T47D (cell line): ENCODE data around the gene BLACAT1.
A peak's percentile ranks its signal among the peaks of the same experiment; 100 is the strongest.

Experiments used
- DNase-seq, 2 experiments: peaks; one replicate each; pipeline versions ENCODE4 v3.0.0 to v3.0.0-alpha.2; 2011 to 2012; ENCODE audit warnings: low read depth in 1 of 2, low spot score in 1 of 2
- JUND ChIP-seq: IDR thresholded peaks from 2 replicates; pipeline ENCODE4 v1.6.1; 2012; ENCODE audit warnings: low read depth
- in situ Hi-C: cut with HindIII; loops from 2 replicates; pipeline ENCODE4 v1.10.0; 2016; ENCODE audit warnings: low sequenced_read_pairs, low pct_unique_long_range_greater_than_20kb

The BLACAT1 gene

GRCh38 chr1:205448540-205449253 is 7.1 kb downstream of the BLACAT1 start:
- in situ Hi-C loops = no loop called here
- DNase-seq = peak in 1 of 2 experiments; percentile 24
- no peak for TF ChIP-seq JUND

DNA sequence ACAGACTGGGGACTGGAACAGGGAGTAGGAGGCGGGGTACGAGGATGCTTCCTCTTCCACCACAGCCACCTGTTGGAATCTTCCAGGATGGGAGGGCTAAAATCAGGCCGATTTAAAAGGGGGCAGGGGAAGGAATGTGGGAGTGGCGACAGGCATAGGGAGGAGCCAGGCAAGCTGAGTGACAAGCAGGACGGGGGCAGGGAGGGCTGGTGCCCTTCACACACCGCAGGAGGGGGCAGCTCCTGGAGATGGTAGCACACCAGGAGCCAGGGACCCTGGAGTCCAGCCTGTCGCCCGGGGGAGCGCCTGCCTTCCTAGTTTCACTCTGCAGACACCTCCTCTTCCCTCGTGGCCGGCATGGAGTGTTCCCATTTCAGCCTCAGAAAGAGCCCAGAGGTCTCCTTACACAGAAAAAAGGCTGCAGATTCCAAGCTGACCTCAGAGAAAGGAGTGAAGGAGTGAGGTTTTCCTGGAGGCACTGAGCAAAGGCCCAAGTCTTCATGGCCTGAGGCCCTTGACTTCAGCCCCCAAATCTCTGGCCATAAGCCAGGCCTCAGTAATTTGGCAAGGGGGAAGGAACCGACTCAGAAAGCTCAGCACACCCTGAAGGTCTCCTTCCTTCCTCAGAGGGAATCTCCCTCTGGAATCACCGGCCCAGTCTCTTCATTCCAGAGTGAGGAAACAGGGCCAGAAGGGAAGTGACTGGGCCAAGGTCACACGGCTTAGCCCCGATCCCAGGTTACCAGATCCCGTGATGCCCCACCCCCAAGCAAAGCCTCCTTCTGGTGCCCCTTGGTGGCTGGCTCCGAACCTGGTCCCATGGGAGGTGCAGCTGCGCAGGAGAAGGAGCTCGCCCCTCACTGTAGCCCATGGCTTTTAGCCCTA is 8.1 kb downstream of the BLACAT1 start:
- peak in 1 of 2 experiments; percentile 24 for DNase-seq
- TF ChIP-seq JUND = no peak
- in situ Hi-C loops = no loop called here

- DNase-seq = no peak
- in situ Hi-C loops = no loop called here
- no peak for TF ChIP-seq JUND
These were observed 9.0 kb downstream of the BLACAT1 start for GRCh38 chr1:205446828-205447227.

DNA sequence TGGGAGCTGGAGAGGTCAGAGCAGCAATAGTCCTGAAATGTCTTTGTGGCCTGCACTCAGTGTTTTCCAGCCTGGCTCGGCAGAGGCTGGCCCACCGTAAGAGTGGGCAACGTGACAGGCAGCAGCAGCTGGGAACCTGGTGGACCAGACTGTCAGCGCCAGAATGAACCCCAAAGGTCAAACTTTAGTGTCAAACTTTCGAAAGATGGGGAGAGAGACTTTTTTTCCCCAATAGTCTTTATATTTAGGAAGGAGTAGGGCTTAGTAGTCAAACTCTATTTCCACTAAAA is 10.3 kb downstream of the BLACAT1 start:
- in situ Hi-C loops = no loop called here
- TF ChIP-seq JUND = no peak

DNA sequence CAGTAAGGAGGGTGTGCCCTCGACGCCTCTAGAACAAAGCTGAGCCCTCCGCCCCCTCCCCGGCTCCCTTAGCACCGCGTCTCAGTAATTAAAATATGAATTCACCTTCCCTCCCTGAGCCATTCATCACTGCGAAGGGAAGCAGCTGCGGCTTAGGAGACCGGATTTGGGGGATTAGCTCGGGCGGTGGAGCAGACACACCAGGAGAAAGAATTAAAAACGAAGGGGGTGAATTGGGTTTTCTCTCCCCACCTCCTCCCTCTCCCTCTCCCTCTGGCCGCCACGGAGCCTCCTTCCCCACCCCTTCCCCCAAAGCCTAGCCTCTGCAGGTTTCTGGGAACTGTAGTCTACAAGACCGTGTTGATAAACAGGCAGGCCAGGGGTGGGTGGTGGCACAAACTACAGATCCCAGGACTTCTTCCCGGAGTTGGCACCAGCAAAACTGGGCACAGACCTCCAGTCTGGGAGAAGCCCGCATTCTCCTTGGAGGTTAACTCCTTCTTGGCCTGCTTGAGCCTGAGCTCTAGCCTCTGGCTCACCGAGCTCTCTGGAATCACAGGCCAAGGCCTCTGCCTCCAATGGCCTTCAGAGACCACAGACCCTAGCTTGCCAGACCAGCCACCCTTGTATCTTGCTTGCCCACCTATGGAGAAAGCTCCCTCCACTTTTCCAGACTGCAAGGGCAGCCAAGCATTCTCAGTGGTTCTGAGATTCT is 10.8 kb downstream of the BLACAT1 start:
- TF ChIP-seq JUND = no peak
- DNase-seq = no peak
- in situ Hi-C loops = no loop called here

More for the DNA sequence above, 10.3 kb downstream of the BLACAT1 start:
- no peak for DNase-seq

DNA sequence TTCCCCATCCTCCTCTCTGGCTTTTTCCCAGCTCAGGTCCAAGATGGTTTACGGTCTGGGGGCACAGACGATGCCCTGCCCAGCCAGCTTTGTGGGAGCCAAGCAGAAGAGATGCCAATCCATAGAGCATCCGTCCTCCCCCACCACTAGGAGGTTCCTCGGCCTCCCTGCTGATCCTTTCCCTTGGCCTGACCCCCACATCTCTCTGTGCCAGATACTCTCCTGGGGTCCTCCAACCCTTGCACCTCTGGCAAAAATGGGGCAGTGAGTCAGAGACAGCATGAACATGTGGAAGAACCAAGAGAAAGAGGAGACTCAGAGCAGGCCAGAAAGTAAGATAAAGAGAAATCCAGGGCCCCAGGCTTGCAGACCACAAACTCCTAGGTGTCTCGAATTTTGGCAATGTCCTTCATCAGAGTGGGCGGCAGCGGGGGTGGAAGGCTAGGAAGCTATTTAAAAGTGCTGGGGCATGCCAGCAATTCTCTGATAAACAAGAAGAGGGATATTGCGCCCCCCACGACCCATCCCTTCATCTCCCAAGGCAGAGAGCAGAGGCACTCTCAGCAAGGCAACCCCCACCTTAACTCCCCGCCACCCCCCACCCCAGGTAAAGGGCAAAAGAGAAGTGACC is 11.4 kb downstream of the BLACAT1 start:
- no peak for TF ChIP-seq JUND
- no peak for DNase-seq
- in situ Hi-C loops = no loop called here

DNA sequence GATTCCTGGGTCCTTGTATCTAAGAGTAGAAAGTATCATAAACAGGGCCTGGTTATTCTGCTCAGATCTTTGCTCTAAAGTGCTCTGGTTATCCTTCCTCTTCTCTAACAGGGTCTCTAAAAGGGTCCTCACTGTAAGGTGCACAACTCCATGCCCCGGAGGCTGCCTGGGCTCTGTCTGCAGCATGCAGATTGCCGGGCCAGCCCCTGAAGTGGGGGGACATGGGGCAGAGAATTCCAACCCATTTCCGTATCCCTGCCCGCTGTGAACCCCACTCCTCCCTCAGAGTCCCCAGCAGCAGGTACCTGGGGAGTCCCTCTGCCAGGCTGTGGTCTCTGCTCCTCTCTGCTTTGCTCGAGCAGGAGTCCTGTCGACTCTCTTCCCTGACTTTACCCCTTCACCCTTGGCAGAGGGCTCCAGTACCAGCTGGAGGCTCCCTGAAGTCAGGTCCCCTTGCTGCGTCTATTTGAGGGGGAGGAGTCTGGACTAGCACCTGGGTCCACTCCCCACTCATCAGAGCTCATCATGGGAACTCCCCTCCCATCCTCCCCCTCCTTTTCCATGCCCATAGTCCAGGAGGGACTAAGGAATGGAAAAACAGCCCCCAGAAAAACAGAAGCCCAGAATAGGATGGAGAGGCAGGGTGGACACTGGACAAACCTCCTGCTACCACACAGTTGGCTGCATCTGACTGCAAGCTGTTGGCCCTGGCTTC is 12.1 kb downstream of the BLACAT1 start:
- no peak for TF ChIP-seq JUND
- in situ Hi-C loops = no loop called here
- no peak for DNase-seq

GRCh38 chr1:205442051-205442725 is 13.7 kb downstream of the BLACAT1 start:
- in situ Hi-C loops = no loop called here
- no peak for TF ChIP-seq JUND

DNA sequence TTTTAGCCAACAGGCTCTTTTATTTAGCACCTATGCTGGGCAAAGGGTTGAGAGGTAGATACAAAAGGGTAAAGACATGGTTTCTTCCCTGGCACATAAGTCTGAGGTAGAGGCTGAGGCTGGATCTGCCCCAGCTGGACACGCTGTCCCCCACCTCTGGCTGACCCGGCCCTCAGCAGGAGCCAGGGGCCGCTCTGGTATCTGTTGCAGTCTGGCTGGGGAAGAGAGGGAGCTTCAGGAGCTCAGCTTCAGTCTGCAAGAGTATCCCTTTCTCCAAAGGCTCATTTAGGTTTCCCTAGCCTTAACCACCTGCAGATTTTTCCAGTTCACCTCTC is 14.2 kb downstream of the BLACAT1 start:
- no peak for DNase-seq
- TF ChIP-seq JUND = no peak
- in situ Hi-C loops = no loop called here

More at GRCh38 chr1:205442051-205442725, 13.7 kb downstream of the BLACAT1 start:
- no peak for DNase-seq

DNA sequence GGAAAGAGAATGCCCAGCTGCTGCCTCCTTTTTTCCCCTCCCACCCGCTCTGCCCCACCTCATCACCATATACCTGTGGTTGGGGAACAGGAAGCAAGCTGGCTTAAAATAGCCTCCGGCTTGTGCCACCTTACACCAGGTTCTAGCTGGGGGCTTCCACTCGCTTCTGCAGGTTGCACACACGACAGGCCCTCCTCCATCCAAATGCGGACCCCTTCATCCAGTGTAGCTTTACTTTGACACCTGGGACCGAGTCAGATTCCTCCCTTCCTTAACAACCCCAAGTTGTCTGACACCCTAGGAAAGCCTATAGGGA is 14.6 kb downstream of the BLACAT1 start:
- no peak for TF ChIP-seq JUND
- in situ Hi-C loops = no loop called here
- DNase-seq = no peak

- TF ChIP-seq JUND = no peak
- peak in 1 of 2 experiments; percentile 48 for DNase-seq
- in situ Hi-C loops = no loop called here
These were observed 15.1 kb downstream of the BLACAT1 start for GRCh38 chr1:205440476-205441317.
